Smooth muscle cell of the brain vasculature (primary cell): Measurements from ENCODE around the gene AGPAT1.
"Not testable (repeated sequence)": the region's sequence is repeated elsewhere in the genome, so short reads cannot be mapped to it uniquely, and the experiment has no call there.

Source experiments
- DNase-seq: peaks from one replicate; pipeline ENCODE4 v3.0.0-alpha.2; 2012; ENCODE audit warnings: low read depth, low spot score

Gene AGPAT1

DNA sequence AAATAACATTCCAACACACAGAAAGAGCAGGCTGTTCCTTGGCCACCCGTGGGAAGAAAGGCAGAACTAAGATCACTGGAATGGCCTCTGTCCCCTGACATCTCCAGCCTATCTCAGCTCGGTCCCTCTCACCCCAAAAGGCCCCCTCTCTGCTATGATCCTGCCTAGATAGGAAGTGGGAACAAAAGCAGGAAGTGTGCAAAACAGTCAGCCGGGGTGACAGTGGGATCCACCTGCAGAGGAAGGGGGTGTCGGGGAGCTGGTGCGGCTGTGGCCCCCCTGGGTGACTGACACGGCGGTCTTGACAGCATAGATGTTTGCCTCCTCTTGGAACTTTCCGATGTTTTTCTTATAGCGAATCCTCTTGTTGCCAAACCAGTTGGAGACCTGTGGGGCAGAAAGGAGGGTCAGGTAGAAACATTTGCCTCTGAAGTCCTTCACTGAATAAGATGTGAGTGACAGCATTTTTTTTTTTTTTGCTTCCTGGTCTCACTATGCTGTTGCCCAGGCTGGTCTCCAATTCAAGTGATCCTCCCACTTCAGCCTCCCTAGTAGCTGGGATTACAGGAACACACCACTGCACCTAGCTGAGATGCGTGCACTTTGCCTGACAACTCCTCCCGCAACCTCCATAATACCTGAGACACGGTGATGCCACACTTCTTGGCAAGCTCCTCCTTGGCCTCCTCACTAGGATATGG, 11.3 kb upstream of the AGPAT1 start:
- no peak for DNase-seq

DNA sequence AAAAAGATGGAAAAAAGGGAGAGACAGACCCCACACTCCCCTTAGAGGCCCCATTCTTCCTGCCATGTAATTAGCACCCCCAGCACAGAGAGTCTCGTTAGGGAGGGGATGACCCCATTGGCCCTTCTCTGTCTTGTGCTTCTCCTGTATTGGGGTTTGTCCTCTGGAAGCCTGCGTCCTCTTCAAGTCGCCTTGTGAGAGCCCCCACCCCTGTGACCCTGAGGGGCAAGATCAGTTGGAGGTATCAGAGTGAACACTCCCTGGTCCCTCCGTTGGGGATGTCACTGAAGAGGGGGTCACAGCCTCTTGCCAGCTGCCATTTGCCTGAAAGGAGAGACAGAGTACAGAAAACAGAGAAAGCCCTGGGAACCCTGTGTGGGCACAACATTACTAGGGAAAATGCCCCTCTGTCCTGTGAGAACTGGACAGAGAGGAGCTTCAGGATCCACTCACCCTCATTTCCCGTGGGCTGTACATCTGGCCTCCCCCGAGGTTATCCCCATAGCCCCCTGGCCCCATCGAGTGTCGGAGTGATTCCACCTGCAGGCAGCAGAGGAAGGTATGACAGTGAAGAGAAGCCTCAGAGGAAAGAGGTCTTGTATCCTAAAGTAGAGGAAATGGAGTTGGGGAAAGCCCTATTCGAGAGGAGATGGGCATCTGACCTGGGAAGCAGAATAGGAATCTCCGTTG, 10.4 kb upstream of the AGPAT1 start:
- not testable (repeated sequence) for DNase-seq

DNA sequence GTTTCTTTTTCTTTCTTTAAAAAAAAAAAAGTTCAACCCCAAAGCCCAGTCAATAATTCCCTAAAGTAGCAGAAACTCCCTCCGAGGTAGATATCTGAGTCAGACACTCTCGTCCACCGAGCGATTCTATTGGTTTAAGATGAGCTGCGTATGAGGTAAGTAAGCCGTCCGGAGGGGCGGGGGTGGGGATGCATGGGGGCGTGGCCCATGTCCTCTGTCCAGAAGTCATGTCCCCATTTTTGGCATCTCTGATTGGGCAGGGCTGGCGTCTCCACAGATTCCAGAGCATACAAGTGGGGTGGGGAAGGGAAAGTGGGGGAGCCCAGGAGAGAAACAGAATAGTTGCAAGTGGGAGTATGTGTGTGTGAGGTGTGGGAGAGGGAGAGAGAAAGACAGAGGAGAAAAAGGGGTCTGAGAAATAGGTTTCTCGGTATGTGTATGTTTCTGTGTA, 9.8 kb upstream of the AGPAT1 start:
- DNase-seq, result peak; percentile 33

DNA sequence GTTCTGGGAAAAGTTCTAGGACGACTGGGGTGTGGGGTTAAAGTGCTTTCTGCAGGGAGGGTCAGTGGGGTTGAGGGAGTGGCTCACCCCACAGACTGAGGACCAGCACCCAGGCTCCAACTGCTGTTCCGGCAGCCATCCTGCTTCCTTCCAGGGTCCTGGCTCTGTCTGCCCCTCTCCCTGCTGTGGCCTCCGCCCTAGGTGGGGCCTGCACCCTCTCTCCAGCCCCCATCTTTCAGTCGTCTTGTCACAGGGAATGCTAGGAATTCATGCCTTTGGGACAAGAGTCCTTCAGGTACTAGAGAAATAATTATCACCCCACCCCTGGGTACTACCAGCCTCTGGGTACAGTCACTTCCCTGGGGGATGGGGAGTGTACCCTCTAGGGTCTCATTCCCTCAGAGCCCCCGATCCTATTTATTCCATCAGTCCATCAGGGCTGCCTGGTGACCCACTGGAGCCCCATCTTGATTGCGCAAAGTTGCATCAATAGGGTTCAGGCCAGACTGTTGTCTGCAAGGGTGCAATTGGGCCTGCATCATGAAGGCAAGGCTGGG, 8.3 kb upstream of the AGPAT1 start, which contains the start of gene AGER:
AGER (minus strand) TSS at position 170 of the 557 bp plus-strand sequence; CDS start at position 139, 31 bp downstream.
- no peak for DNase-seq

DNA sequence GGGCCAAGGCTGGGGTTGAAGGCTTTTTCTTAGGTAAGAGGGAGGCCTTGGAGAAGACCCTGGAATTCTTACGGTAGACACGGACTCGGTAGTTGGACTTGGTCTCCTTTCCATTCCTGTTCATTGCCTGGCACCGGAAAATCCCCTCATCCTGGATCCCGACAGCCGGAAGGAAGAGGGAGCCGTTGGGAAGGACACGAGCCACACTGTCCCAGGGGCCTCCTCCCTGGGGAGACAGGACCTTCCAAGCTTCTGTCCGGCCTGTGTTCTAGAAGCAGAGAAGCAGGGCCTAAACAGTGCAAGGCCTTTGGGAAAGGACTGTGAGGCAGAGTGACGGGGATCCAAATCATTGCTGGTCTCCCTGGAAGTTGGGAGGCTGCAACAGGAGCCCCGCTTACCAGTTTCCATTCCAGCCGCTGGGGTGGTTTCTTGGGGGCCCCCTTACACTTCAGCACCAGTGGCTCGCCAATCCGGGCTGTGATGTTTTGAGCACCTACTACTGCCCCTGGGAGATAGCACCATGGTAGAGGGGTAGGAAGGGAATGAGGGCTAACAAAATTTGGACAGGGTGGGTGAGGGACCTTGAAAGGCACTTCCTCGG, 7.7 kb upstream of the AGPAT1 start:
- no peak for DNase-seq

DNA sequence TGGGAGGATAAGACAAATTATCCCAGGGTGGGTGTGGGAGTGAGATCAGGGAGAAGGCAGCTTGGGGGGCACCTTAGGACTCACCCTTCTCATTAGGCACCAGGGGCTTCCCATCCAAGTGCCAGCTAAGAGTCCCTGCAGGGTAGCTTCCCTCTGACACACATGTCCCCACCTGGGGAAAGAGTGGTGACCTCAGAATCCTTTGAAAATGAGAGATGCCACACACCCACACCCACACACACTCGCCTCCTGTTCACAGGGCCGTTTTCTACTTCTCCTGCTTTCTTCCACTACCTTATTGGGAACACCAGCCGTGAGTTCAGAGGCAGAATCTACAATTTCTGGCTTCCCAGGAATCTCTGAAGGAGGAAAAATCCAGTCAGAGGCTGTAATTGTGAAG, 7.1 kb upstream of the AGPAT1 start:
- no peak for DNase-seq

DNA sequence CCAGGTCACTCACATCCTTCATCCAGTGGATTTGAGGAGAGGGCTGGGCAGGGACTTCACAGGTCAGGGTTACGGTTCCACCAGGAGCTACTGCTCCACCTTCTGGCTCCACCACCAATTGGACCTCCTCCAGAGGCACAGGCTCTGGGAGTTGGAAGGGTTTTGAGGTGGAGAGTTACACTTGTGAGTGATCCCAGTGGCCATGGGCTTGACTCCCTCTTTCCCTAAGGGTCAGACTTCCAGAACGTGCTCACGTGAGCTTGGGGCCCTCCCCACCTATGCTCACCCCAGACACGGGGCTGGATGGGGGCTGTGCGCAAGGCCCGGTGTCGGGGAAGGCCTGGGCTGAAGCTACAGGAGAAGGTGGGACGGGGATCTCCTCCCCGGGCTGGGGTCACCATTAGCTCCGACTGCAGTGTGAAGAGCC, 6.7 kb upstream of the AGPAT1 start:
- no peak for DNase-seq

DNA sequence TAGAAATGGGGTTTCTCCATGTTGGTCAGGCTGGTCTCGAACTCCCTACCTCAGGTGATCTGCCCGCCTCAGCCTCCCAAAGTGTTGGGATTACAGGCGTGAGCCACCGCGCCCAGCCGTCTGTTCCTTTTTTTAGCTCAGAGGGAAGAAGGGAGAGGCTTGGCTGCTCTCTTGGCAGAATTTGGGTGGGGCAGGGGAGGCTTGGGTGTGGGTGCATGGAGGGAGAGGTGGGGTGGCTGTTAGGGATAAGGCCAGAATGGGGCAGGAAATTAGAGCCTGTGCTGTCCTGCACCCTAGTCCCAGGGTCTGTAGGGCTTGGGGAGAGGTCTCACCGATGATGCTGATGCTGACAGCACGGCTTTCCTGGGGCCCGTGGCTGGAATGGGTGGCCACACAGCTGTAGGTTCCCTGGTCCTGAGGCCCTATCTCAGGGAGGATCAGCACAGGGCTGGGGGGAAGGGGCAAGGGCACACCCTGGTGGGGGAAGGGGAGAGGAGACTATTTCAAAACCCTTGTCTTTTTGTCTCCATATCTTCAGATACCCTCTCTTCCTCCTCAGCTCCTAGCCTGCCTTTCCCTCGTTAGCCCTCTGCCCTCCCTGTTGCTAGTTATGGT, 6.1 kb upstream of the AGPAT1 start:
- no peak for DNase-seq

DNA sequence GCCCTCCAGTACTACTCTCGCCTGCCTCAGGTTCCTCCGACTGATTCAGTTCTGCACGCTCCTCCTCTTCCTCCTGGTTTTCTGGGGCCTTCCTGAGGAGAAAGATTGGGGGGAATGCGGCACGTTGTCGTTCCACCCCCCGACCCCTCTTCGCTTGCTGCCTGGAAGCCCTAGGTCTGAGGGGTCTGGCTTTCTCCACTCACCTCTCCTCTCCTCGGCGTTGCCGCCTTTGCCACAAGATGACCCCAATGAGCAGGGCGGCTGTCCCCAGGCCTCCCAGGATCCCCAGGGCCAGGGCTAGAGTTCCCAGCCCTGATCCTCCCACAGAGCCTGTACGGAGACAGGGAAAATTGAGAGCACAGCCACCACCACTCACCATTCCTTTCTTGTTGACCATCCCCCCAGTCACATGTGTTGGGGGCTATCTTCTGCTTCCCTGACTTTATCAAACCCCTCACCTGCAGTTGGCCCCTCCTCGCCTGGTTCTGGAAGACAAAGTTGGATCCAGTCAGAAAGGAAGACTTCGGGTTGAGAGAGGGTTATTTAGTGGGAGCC, 5.3 kb upstream of the AGPAT1 start:
- no peak for DNase-seq

DNA sequence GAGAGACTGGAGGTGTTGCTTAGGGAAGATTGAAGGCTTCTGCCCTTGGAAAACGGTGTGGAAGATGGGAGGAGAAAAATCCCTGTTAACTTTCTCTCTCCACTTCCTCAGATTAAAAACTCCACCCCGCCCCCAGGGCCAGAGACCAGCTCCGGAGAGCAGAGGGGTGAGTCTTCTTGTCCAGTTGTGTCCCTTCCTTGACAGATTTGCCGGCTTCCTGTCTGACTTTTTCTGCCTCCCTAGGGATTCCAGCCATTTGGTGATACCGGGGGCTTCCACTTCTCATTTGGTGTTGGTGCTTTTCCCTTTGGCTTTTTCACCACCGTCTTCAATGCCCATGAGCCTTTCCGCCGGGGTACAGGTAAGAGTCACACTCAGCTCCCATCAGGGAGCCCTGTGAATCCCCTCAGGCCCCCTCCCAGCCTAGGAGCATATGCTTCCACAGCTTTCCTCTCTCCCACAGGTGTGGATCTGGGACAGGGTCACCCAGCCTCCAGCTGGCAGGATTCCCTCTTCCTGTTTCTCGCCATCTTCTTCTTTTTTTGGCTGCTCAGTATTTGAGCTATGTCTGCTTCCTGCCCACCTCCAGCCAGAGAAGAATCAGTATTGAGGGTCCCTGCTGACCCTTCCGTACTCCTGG, 4.0 kb upstream of the AGPAT1 start:
- no peak for DNase-seq

DNA sequence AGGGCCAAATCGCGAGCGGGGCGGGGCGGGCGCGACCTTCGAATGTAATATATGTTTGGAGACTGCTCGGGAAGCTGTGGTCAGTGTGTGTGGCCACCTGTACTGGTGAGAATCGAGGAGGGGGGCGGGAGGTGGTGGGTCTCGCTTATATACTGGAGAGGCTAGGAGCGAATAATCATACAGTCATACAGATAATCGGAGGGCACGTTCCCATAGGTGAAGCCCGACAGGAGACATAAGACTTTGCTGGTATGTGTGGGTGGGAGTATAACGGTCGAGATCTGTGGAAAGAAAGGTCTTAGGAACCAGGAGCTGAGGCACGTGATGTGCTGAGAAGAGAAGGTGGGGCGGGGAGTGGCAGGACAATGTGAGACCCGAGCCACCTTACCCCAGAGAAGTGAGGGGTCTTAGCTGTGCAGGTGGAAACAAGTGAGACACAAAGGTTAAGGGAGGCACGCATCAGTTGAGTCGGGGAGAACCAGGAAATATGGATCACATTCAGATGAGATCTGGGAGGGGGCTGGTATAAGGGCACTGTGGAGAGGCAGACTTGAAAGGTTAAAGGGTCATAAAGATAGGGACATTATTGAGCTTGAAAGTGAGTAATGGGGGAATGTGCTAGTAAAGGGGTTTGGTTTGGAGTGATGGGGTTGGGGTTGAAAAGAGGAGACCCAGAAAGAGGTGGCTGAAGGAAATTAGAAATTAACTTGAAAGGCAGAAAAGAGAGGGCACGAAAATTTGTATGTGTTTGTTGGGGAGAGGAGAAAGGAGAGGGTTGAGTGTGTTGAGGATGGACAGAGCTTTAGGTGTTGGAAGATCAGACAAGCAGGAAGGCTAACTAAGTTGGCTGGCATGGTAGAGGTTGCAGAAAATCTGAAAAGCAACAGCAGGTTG, 2.9 kb upstream of the AGPAT1 start:
- DNase-seq, result no peak

DNA sequence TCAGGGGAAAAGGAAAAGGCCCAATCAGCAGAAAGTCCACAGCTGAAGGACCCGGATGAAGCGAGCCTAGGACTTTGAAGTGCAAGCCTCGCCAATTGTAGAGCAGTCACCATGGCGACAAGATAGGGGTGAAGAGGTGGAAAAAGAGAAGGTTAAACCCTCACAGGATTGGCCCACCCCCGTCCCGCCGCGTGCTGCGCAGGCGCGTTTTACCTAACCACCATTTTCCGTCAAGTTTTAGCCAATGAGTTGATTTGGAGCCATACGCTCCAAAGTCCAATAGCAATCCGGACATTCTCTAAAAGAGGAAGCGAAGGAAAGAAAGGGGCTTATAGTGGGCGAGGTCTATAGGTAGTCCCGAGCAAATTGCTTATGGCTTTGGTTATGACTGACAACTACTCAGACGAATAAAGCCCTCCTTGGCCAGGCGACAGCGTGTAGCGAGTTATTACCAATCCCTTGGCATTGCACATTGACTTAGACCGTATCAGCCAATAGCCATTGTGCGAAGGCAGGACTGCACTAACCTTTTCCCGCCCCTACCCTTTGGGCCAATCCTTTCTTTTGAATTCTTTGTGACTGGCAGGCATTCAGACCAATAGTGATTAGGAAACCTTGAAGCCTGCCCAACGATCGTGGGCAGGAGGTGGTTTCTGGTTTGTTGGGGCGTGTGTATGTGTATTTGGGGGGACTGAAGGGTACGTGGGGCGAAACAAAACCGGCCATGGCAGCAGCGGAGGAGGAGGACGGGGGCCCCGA, 2.1 kb upstream of the AGPAT1 start, which contains the start of gene RNF5:
RNF5 (plus strand) TSS at position 618 of the 759 bp plus-strand sequence; CDS start at position 725, 107 bp downstream.
- DNase-seq, result peak; percentile 100

DNA sequence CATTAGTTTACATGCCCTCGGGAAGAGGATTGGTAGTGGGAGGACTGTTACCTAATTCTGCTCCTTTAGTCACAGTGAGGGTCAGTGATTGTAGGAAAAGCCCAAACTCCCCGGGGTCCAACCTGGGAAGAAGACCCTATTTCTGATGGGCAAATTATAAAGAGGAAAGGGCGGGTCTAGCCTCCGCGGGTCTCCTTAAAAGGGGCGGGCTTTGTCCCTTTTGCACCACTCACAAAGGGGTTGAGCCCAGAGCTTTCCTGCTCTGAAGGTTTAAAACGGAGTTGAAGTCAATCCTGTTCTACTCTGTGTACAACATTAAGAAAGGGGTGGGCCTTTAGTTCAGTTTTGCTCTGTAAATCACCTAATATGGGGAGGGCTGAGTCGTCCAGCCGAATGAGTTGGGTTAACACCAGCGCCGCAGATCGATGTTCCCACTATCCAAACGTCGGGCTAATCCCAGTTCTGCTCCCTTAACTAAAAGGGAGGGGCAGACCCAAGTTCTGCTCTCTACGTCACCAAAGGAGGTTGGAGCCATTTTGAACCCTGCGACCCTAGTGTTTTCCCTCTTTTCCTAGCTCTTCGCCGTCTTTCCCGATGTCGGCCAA, 1.4 kb upstream of the AGPAT1 start:
- no peak for DNase-seq

DNA sequence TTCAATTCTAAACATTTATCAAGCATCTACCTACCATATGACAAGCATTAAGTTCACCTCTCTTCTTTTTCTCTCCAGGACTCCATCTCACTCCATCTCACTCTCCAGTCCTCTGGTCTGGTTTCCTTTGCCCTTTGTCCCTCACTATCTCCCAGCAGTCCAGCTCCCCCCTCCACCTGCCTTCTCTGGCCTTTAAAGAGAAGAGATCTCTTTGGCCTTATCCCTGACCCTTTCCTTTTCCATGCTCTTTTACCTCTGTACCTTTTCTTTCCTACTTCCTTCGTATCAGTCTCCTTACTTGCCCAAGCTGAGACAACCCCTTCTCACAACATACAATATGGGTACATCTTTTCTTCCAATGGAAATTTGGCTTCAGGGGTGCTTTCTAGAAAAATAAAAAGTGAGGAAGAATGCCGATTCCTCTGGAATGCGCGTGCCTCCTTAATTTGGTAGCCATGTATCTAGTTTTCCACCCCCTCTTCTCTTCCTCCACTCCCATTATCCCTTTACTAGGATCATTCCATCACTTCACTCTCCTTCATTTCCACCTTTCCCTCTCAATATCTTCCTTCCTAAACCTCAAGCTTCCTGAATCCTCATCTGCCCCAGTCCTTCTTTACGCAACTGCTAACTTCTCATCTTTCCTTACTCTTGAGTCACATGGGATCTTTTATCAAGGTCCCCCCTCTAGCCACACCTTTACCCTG, 745 bp upstream of the AGPAT1 start:
- no peak for DNase-seq

DNA sequence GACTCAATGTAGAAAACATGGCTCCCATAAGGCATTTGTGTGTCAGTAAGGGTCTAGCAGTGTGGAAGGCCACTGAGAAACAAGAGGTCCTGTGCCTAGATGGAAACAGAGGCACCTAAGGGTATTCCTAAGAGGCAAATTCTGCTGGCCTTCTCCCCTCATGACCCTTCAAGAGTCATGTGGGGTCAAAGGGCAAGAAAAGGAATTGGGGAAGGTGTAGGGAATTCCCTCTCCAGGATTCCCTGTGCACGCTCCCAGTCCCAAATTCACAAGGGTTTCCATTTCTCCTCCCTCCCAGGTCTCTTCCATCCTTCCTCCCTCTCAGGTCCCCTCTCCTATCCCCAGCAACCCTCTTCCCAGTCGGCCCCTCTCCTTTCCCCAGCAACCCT, 568 bp downstream of the AGPAT1 start:
- DNase-seq, result no peak

DNA sequence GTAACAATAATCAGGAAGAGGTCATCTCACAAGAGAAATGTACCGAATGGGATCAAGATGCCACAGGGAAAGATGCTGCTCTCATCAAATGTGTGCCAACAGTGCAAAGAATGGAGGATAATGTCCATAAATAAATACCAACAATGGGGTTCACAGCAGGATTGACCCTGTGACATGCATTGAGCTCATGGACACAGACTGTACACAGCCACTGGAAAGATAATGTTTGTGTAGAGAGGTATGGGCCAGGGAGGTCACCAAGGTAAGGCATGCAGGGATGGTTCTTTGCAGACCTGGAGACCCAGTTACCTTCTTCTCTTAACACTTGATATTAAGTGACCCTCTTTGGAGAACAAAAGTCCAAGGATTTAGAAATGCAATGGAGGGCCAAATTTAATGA, 1.5 kb downstream of the AGPAT1 start:
- DNase-seq, result no peak

DNA sequence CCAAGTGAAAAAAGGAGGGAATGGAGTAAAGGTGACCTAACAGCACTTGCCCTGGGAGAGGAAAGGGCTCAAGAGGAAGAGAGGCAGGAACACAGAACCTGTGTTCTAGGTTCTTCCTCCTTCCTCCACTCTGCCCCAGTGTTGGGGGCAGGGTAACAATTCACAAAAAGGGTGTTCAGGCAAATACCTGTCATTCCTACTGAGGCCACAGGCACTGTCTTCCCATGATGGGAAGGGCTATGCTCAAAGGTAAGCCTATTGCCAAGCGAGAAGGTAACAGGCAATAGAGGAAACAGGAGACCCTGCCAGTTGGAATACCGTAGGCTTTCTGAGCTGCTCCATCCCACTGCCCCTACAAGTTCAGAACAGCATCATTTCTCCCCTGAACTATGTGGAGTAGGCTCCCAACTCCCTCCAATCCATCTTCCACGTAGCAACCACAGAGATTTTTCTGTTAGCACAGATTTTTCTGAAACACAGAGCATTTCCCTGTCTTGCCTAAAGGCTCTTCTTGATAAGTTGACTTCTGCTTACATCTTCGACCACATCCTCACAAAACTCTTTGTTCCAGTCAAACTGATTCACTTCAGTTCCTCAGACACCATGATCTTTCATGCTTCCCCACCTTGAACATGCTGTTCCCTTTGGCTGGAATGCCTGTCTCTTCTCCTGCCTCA, 2.7 kb downstream of the AGPAT1 start:
- no peak for DNase-seq

DNA sequence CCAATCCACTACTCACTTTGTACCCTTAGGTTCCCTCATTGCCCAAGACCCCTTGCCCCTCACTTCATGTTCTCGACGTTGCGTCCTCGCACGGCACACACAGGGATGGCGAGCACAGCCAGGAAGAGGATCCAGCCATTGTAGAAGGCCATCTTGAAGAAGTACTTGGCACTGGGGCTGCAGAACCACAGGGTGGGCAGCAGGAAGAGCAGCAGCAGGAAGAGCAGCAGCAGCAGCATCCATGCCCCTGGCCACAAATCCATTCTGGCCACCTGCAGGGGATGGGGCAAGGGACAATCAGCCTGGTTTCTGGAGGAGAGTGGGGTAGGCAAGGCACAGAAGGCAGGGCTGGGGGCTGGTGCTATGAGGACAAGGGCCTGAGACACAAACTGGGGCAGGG, 4.7 kb downstream of the AGPAT1 start:
- no peak for DNase-seq
